GM12872 (cell line): Measurements from ENCODE around the gene PRELID2.

Experiments used
- TF ChIP-seq, protein P1 (sequence below): IDR thresholded peaks from 3 replicates; pipeline ENCODE4 v1.5.1; 2011; ENCODE audit warnings: low read depth, mild to moderate bottlenecking, low read length, moderate library complexity; ENCODE audit not compliant: insufficient read depth

PRELID2 gene

DNA sequence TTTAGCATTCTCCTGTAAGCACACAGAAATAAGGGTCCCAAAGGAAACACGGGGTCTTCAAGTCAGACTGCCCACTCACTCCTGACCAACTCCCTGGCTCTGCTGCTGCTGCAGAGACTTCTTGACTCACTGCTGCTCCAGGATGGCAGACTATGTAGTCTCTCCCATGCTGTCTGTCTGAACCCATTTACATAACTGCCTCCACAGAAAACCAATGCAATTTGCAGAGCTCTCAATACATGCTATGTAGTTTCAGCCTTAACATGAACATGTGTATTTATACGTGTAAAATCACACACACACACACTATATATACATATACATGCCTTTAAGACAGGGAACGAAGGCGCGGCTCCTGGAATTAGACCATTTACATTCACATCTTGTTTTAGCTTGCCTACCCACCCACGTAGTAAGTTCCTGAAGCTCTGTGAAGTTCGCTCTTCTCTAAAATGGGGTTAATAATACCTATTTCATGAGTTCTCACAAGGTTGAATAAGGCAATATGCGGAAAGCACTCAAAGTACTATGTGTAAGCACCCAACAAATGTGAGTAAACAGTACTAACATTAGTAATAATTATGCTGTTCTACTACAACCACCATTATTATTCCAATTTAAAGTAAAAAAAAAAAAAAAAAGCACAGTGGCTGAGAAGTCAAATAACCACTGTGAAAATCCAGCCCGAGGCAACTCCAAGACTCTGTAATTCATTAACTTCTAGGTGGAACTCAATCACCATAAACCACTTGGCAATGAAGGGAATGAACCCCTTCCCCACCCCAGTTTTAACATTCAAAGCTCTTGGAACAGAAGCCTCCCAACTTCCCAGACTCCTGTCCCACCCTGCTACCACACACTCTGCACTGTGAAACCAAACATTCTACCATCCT, 31.8 kb downstream of the PRELID2 start:
- TF ChIP-seq, protein P1, sequence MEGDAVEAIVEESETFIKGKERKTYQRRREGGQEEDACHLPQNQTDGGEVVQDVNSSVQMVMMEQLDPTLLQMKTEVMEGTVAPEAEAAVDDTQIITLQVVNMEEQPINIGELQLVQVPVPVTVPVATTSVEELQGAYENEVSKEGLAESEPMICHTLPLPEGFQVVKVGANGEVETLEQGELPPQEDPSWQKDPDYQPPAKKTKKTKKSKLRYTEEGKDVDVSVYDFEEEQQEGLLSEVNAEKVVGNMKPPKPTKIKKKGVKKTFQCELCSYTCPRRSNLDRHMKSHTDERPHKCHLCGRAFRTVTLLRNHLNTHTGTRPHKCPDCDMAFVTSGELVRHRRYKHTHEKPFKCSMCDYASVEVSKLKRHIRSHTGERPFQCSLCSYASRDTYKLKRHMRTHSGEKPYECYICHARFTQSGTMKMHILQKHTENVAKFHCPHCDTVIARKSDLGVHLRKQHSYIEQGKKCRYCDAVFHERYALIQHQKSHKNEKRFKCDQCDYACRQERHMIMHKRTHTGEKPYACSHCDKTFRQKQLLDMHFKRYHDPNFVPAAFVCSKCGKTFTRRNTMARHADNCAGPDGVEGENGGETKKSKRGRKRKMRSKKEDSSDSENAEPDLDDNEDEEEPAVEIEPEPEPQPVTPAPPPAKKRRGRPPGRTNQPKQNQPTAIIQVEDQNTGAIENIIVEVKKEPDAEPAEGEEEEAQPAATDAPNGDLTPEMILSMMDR, result no peak

DNA sequence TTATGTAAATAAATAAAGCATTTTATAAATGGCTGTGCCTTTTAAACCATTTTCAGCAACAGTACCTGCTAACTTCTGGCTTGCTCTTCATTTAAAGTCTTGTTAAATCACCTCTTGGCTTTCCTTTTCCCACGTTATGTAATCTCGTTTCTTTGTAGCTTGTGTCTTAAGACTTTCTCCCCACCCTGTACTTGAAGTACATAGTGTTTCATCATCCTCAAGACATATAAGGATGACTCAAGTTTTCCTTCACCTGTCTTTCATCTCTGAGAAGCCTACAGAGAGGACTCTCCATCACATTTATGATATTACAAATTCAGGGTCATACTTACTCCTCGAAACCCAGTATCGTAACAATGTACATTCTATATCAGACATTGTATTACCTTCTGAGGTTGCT, 33.9 kb downstream of the PRELID2 start:
- TF ChIP-seq, protein P1, result no peak

DNA sequence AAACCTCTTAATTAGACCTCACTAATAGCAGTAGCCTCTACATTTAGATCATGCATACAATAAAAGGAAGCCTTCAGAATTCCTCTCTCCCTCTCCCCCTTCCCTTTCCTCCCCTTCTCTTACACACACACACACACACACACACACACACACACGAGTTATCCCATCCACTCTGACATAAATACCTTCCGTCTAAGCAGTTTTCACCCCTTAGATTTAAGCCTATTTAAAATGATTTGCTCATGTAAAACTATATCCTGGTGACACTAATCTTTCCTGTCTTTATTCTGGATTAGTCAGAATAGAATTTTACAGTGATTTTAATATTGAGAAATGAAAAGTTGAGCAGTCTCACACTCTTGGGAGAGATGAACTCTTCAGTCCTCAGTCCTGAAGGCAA, 35.0 kb downstream of the PRELID2 start:
- TF ChIP-seq, protein P1, result no peak

DNA sequence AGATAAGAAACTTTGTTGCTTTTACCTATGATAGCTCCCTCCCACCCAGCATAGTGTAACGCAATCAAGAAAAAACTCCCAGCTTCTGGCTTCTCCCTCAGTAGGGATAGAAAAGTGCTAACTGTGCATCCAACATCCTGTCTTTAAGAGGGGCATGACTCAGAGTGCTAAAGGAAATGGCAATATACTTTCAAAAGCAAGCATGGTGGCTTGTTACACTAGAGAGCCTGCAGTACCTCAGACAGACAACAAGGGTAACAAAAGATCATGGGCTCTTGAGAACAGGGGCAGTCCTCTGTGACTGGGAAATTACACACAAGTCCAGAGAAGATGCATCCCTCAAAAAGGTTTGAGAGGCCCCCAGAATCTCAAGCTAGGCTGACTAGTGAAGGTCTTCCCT, 37.8 kb downstream of the PRELID2 start:
- TF ChIP-seq, protein P1, result no peak

DNA sequence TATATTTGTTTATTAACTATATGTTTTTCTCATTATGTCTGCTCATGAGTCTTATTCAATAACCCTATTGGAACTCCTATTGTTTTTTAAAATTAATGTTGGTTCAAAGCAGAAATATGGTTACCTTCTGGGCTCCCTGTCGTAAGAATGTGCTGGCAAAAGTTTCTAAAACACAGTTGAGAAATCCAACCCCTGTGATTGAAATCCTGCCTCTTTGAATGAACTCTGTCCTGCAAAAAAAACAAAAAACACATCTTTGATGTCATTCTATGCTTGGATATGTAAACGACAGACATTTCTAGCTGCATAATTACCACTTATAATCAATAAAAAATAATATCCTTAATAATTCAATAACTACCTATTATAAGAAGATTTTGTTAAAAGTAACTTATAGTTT, 38.8 kb downstream of the PRELID2 start:
- TF ChIP-seq, protein P1, result no peak

DNA sequence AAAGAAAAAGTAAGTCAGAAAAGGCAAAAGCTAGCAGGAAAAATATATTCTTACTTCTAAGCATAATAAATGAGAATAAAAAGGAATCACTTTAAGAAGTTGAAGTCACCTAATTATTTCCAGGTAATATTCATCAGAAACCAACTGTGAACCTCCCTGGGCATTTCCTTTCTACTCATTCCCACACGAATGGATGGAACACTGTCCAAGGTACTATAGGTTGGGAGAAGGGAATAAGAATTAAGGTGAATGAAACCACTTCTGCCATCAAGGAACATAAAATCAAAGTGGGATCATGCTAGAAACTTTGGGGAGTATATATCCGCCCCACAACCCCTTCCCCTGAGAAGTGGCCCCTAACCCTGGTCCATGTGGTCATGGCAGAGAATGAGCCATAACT, 41.6 kb downstream of the PRELID2 start:
- TF ChIP-seq, protein P1, result no peak

DNA sequence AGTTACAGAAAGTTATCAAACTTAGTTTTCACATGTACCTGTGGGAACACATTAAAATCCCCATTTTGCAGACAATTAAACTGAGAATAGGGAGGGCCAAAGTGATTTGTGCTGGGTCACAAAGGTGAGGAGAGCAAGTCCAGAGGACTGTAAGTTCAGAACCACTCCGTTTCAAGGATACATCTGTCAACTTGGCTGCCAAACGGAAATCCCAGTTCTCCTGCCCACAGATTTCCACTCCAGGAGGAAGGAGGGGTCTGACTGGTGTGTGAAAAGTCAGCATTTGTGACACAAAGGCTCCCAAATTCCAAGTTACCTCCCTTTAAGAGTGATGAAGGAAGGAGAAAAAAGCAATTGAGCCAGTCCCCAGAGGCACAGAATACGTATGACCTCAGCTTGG, 42.3 kb downstream of the PRELID2 start:
- TF ChIP-seq, protein P1, result no peak
